GM18870 (cell line): ENCODE measurements around the gene TBX2.

ENCODE experiments used
- ATAC-seq: cut with Tn5 transposase; IDR thresholded peaks from one replicate; pipeline ENCODE4 v1.9.1; 2021; ENCODE audit warnings: moderate library complexity; ENCODE audit not compliant: unreplicated experiment

TBX2 gene

DNA sequence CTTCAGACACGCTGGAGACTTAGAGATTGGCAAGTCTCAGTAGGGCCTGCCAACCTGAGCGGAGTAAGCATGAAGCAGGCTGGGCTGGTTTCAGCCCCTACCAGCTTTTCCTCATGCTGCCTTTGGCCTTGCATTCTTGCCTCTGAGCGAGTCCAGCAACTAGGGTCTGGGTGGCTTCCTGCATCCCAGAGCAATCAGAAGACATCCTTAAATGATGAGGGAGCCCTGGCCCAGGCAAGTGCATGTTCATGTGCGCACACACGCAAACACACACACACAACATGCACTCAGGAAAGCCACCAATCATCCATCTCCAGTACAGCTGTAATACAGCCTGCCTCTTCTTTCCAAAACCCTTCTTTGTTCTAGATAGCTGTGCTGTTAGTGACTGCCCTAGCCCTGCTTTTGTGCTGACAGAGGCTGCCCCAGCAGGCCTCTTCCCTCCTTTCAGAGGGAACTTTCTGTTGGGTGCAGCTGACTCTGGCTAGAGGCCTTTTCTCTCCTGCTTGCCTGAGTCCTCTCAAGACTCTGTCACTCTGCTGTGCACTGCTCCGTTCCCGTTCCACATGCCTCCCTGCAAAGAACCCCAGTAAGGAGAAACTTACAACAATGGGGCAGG, 30.7 kb upstream of the TBX2 start:
- no peak for ATAC-seq

GRCh38 chr17:61369751-61370150, 29.9 kb upstream of the TBX2 start:
- no peak for ATAC-seq

- ATAC-seq = no peak
Observed at GRCh38 chr17:61371179-61371578, 28.5 kb upstream of the TBX2 start.

- no peak for ATAC-seq
Observed at GRCh38 chr17:61371606-61372005, 28.0 kb upstream of the TBX2 start.

- no peak for ATAC-seq
Observed at GRCh38 chr17:61372436-61372835, 27.2 kb upstream of the TBX2 start.

DNA sequence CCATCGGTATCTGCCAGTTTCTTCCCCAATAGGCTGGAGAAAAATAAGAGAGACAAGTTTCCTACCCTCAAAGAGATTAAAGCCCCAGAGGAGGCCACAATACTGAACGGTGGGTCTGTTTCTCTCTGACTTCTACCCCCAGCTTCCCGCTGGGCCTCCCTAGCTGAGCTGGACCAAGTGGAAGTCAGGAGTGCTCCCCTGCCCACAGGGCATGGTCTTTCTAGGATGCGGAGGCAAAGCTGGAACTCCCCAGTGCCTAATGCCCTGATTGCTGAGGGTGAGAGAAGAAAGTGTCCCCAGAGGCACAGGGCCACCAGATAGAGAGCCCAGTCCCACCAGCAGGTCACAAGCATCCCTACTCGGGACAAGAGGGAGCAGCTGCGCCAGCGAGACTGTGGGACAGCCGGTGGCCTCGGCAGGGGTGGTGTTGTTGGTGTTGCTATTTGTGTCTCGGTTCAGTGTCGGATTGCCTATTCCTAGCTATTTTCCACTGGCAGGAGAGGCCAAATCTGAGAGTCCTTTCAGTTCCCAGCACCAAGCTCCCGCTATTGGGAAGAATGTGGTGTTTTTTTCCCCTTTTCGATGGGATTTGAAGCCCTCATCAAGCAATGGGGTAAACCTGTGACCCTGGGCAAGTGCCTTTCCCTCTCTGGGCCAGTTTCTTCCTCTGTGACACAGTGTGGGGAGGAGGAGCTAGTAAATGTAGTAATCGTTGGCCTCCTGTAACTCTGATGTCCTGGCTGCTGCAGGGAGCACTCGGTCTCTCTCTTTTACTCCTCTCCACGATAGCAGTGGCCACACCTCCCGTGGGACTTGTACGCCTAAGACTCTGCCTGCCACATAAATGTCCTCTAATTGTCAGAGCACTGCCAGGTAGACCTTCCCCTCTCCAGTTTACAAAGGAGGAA, 22.5 kb upstream of the TBX2 start:
- no peak for ATAC-seq

GRCh38 chr17:61378658-61379456, 20.8 kb upstream of the TBX2 start:
- no peak for ATAC-seq

- ATAC-seq = no peak
Observed at GRCh38 chr17:61379457-61380216, 20.0 kb upstream of the TBX2 start.

GRCh38 chr17:61380217-61380835, 19.3 kb upstream of the TBX2 start:
- no peak for ATAC-seq

DNA sequence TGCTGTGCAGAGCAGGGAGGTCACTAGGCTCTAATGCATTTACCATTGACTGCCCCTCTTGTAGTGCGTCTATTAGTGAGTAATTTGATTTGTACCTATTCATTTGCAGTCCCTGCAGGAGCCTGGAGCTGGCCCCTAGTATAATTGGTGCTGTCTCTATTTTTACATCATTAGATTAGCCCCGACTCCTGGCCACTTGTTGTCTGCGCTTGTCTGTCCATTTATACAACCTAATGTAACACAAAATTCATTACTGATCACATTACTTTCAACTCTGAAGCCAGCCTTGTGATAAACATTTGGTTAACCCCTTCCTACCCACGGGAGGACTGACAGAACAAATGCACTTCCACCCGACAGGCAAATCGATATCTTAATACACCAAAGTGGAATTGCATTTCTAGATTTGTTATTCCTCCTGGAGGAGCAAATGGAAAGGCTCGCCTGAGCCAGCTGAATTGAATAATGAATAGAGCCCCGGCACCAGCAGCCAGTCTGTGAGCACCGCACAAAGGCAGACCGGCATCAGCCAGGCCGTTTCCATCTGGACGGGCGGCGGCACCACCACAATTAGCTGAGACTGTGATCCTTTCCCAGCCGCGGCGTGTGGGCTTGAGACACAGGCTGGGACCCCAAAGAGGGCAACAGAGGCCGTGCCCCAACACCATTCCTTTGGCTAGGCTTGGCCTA, 18.7 kb upstream of the TBX2 start:
- ATAC-seq = no peak

DNA sequence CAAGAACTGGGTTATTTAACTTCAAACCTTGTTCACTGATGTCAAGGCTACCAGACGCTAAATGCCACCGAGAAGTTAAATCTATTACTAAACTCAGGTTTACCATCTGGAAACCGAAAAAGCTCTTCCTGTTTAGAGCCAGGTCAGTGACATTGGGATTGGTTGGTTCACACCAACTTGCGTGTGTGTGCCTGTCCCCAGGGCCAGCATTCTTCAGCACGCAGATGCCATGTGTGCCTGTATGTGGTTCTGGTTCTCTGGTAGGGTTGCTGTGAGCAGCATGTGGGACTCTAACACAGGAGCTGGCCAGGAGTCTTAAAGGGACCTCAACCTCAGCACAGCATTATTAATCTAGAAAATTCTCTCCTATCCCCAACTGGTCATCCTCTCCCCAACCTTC, 18.1 kb upstream of the TBX2 start:
- ATAC-seq = no peak

DNA sequence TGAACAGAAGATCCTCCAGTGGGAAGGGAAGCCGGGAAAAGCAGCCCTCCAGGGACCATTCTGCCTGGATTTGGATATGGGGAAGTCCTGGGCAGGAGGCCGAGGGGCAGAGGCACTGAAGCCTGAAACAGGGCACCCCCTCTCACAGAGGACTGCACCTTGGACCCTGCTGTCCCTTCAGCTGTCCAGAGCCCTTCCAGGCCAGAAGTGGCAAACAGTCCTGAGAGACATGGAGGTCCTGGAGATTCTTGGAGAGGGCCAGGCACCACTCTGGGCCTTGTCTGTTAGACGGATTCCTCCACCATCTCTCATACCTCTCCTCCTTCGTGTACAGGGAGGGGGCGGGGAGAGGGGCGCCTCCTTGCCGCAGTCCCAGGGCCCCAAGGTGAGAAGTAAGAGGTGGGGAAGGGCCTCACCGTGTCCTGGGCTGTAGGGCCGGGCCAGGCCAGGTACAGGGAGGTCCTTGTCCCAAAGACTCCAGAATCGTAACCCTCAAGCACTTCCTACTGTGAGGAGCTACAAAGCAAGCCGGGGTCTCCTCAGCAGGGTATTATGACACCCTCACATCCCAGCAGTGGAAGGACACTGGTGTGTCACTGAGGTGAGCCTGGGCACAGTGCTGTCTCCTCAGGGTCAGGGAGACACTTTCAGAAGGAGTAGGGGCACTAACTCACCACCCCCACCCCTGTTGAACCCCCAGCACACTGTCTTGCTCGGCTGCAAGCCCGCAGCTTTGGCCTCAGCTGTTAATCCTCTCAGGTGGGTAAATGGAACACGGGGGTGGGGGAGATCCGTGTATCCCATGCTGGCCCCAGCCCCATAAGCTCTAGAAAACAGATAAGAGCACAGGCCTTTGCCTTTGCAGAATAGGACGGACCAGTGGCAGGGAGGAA, 16.6 kb upstream of the TBX2 start:
- no peak for ATAC-seq

GRCh38 chr17:61383689-61384201, 15.9 kb upstream of the TBX2 start:
- ATAC-seq = no peak

- no peak for ATAC-seq
Observed at GRCh38 chr17:61384354-61384691, 15.3 kb upstream of the TBX2 start.

GRCh38 chr17:61384692-61385576, 14.7 kb upstream of the TBX2 start:
- no peak for ATAC-seq

GRCh38 chr17:61385577-61386236, 13.9 kb upstream of the TBX2 start:
- ATAC-seq = no peak

- ATAC-seq = no peak
Observed at GRCh38 chr17:61386251-61386650, 13.4 kb upstream of the TBX2 start.
